Measurements from ENCODE around the gene SLC15A3.

GRCh38 chr11:60905551-60906113 lies 46.3 kb downstream of the SLC15A3 start:
- no peak for TF ChIP-seq SNAI2 (CRISPR knock-in tag; IDR thresholded peaks at IDR 0.05)
- TF ChIP-seq ZNF565 (CRISPR knock-in tag; conservative IDR thresholded peaks at IDR 0.05; ENCODE audit: low read depth), result no peak
- TF ChIP-seq CREB5 (CRISPR knock-in tag; IDR thresholded peaks at IDR 0.05; ENCODE audit: low read depth), result no peak
- TF ChIP-seq PATZ1 (CRISPR knock-in tag; IDR thresholded peaks at IDR 0.05; ENCODE audit: borderline replicate concordance), result no peak
- TF ChIP-seq ZFP30 (CRISPR knock-in tag; IDR thresholded peaks at IDR 0.05), result no peak
- no peak for TF ChIP-seq TCF4 (CRISPR knock-in tag; IDR thresholded peaks at IDR 0.05; ENCODE audit: borderline replicate concordance)
- TF ChIP-seq ZFP3 (CRISPR knock-in tag; IDR thresholded peaks at IDR 0.05), result no peak
- TF ChIP-seq ZNF8 (CRISPR knock-in tag; IDR thresholded peaks at IDR 0.05), result no peak
- TF ChIP-seq RARB (CRISPR knock-in tag; IDR thresholded peaks at IDR 0.05), result no peak
- no peak for TF ChIP-seq TOX (CRISPR knock-in tag; IDR thresholded peaks at IDR 0.05; ENCODE audit: borderline replicate concordance)
- no peak for TF ChIP-seq BACH2 (CRISPR knock-in tag; IDR thresholded peaks at IDR 0.05; ENCODE audit: borderline replicate concordance)
